H4 (cell line): ENCODE data around the gene THSD7A. TPM values are rescaled to one million over a fixed set of nuclear protein-coding genes. Genes with fewer than 3 reads are reported as not detected.

Experiments used
- DNase-seq: peaks from one replicate; pipeline ENCODE4 v3.0.0-alpha.2; 2015; ENCODE audit warnings: low spot score
- total RNA-seq: library from RNA; depleted of rRNA; stranded (reverse); fragments of >200 nt; shearing (Covaris generic); gene quantifications from 2 replicates; pipeline ENCODE4 v1.2.3, GENCODE V29; 2014

Gene THSD7A
- total RNA-seq, 1 experiment from 2014 or later, result 0.41 TPM

- no peak for DNase-seq
These were observed 495.6 kb downstream of the THSD7A start for GRCh38 chr7:11336432-11336831.

GRCh38 chr7:11335947-11336346 is 496.1 kb downstream of the THSD7A start:
- DNase-seq, result no peak

GRCh38 chr7:11332865-11333228 is 499.2 kb downstream of the THSD7A start:
- no peak for DNase-seq

GRCh38 chr7:11332186-11332864 is 499.7 kb downstream of the THSD7A start:
- DNase-seq, result no peak

GRCh38 chr7:11331128-11332102 is 500.6 kb downstream of the THSD7A start:
- no peak for DNase-seq

GRCh38 chr7:11330717-11331116 is 501.3 kb downstream of the THSD7A start:
- DNase-seq, result no peak

GRCh38 chr7:11330208-11330607 is 501.8 kb downstream of the THSD7A start:
- DNase-seq, result no peak

- no peak for DNase-seq
These were observed 502.4 kb downstream of the THSD7A start for GRCh38 chr7:11329626-11330025.

- DNase-seq, result no peak
These were observed 503.7 kb downstream of the THSD7A start for GRCh38 chr7:11328309-11328708.

GRCh38 chr7:11327633-11328032 is 504.4 kb downstream of the THSD7A start:
- DNase-seq, result no peak
